OCI-LY3 (cell line): Measurements from ENCODE around the gene TNRC6C.

Source experiments
- H2AFZ ChIP-seq: fragments of 200-600, 300-600 bp; shearing (Covaris generic); 2 replicates; pipeline ENCODE4 v1.6.0; 2014; ENCODE audit warnings: antibody characterized with exemption, low read depth, low read length
- H3K27ac ChIP-seq: fragments of 200-600, 300-600 bp; sonication (generic); 2 replicates; pipeline ENCODE4 v1.5.1; 2014; ENCODE audit warnings: mild to moderate bottlenecking, low read length, moderate library complexity, mixed read lengths
- H3K27me3 ChIP-seq: fragments of 200-600, 300-600 bp; sonication (generic); 2 replicates; pipeline ENCODE4 v1.6.1; 2014; ENCODE audit warnings: low read depth, low read length, mixed read lengths
- H3K36me3 ChIP-seq: fragments of 200-600, 300-600 bp; sonication (generic); replicated peaks from 2 replicates; pipeline ENCODE3; 2014; ENCODE audit warnings: low read depth, low read length, mixed read lengths
- H3K4me1 ChIP-seq: fragments of 300-600, 200-600 bp; sonication (generic); 2 replicates; pipeline ENCODE4 v1.6.1; 2014; ENCODE audit warnings: low read length, mixed read lengths
- H3K4me2 ChIP-seq: fragments of 200-600, 300-600 bp; sonication (generic); 2 replicates; pipeline ENCODE4 v1.6.1; 2014; ENCODE audit warnings: low read length, mixed read lengths
- H3K4me3 ChIP-seq: fragments of 300-600, 200-600 bp; sonication (generic); 2 replicates; pipeline ENCODE4 v1.5.1; 2014; ENCODE audit warnings: antibody characterized with exemption, mild to moderate bottlenecking, low read length, moderate library complexity
- H3K79me2 ChIP-seq: fragments of 300-600, 200-600 bp; shearing (Covaris generic); 2 replicates; pipeline ENCODE4 v1.6.1; 2014; ENCODE audit warnings: mild to moderate bottlenecking, low read length, mixed read lengths
- H3K9ac ChIP-seq: fragments of 300-600, 200-600 bp; shearing (Covaris generic); 2 replicates; pipeline ENCODE4 v1.6.0; 2014; ENCODE audit warnings: mild to moderate bottlenecking, low read length, moderate library complexity
- H3K9me3 ChIP-seq: fragments of 200-600, 300-600 bp; shearing (Covaris generic); 2 replicates; pipeline ENCODE4 v1.6.1; 2014; ENCODE audit warnings: low read length, mixed read lengths; ENCODE audit not compliant: insufficient read depth
- H4K20me1 ChIP-seq: fragments of 200-600, 300-600 bp; sonication (generic); 2 replicates; pipeline ENCODE4 v1.6.1; 2016; ENCODE audit warnings: low read length, mixed read lengths; ENCODE audit not compliant: insufficient read depth
- CTCF ChIP-seq: fragments of 200-600, 300-600 bp; sonication (generic); IDR thresholded peaks from 2 replicates; pipeline ENCODE4 v1.5.1; 2014; ENCODE audit warnings: antibody characterized with exemption, low read length, low read depth
- EZH2phosphoT487 ChIP-seq: fragments of 200-600 bp; shearing (Covaris generic); IDR thresholded peaks from 2 replicates; pipeline ENCODE4 v1.6.1; 2018; ENCODE audit warnings: antibody characterized with exemption, mixed run types, low read depth

Gene TNRC6C

GRCh38 chr17:78012428-78012827 lies 53.9 kb downstream of the TNRC6C start:
- Histone ChIP-seq H4K20me1 (no peaks in the 10 kb centered on the region), H3K9ac (no peak overlapping the region), H3K4me3 (no peak overlapping the region), H3K27ac (no peak overlapping the region), H3K79me2 (no peaks in the 10 kb centered on the region), H3K27me3 (peaks cover 80% of the 10 kb centered on the region), H3K9me3 (no peaks in the 10 kb centered on the region), H3K4me1 (no peaks in the 10 kb centered on the region), H3K4me2 (no peak overlapping the region), H3K36me3 (no peaks in the 10 kb centered on the region), H2AFZ (no peak overlapping the region)
- no peak for TF ChIP-seq CTCF
- no peak for TF ChIP-seq EZH2phosphoT487

DNA sequence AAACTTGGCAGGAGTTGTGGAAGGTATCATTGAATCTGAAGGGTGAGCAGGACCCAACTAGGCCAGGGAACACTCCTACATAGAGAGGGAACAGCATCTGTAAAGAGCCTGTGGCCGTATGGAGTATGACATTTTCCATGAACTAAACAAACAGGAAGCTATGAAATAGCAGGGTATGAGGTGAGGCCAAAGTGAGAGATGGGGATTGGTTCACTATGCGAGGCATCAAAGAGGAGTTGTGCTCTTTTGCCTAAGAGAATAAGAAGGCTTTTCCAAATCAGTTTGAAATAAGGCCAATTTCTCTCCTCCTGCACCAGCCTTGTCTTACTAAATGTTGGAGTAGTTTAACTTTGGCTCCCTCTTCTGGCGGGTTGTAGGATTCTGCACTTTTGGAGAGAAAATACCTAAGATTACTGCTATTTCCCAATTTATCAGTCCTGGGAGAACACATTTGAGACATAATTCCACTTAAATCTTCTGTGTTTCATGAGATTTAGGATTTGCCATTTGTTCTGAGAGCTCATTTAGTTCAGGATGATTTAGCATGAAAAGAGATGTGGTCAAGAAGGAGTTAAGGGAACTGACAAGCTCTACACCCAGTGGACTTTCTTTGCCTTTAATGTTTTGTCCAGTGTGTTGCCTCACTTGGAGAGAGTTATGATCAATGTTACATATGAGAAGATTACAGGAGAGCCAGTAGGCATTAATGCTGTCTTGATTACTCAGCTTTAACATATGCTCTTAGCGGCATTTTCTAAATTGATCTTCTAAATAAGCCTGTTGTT lies 55.4 kb downstream of the TNRC6C start:
- no peak overlapping the region for H3K27ac ChIP-seq
- H3K36me3 ChIP-seq, result no peaks in the 10 kb centered on the region
- no peaks in the 10 kb centered on the region for H3K9me3 ChIP-seq
- H3K27me3 ChIP-seq, result peaks cover 78% of the 10 kb centered on the region
- H3K4me1 ChIP-seq, result no peaks in the 10 kb centered on the region
- no peak overlapping the region for H2AFZ ChIP-seq
- TF ChIP-seq EZH2phosphoT487 (no peak), CTCF (peak; percentile 95)
- H3K79me2 ChIP-seq, result no peaks in the 10 kb centered on the region
- H4K20me1 ChIP-seq, result no peaks in the 10 kb centered on the region
- H3K9ac ChIP-seq, result no peak overlapping the region
- no peak overlapping the region for H3K4me3 ChIP-seq
- H3K4me2 ChIP-seq, result no peak overlapping the region

DNA sequence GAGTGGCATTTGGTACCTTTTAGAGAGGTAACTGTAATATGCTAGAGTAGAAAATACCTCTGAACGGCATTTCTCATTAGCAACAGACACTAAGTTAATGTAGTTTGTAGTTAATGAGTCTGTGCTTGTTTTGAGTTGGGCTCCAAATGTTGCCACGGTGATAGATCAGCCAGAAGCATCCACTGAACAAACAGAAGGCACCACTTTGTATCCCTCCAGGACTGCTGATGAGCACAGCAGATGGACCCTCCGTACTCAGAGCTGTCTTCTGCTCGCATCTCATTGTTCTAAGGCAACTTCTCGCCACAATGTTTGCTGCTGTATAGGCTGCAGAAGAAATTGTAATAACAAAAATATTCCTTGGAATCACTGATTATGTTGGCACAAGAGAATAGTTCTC lies 56.1 kb downstream of the TNRC6C start:
- Histone ChIP-seq H4K20me1 (no peaks in the 10 kb centered on the region), H2AFZ (no peak overlapping the region), H3K4me1 (peaks cover 6% of the 10 kb centered on the region), H3K4me3 (no peak overlapping the region), H3K36me3 (no peaks in the 10 kb centered on the region), H3K79me2 (no peaks in the 10 kb centered on the region), H3K9me3 (no peaks in the 10 kb centered on the region), H3K27ac (no peak overlapping the region), H3K27me3 (peaks cover 78% of the 10 kb centered on the region), H3K9ac (no peak overlapping the region), H3K4me2 (no peak overlapping the region)
- no peak for TF ChIP-seq CTCF
- TF ChIP-seq EZH2phosphoT487, result no peak

- H3K79me2 ChIP-seq, result no peaks in the 10 kb centered on the region
- H4K20me1 ChIP-seq, result no peaks in the 10 kb centered on the region
- TF ChIP-seq CTCF (no peak), EZH2phosphoT487 (no peak)
- no peak overlapping the region for H3K4me2 ChIP-seq
- H3K4me1 ChIP-seq, result peaks cover 25% of the 10 kb centered on the region
- H3K9ac ChIP-seq, result no peak overlapping the region
- H3K4me3 ChIP-seq, result no peak overlapping the region
- no peak overlapping the region for H2AFZ ChIP-seq
- no peak overlapping the region for H3K27ac ChIP-seq
- peaks cover 56% of the 10 kb centered on the region for H3K27me3 ChIP-seq
- no peaks in the 10 kb centered on the region for H3K9me3 ChIP-seq
- no peaks in the 10 kb centered on the region for H3K36me3 ChIP-seq
Observed at GRCh38 chr17:78016852-78017251, 58.3 kb downstream of the TNRC6C start.
